T-cell (primary cell): ENCODE results near the gene PIWIL4. TPM values are rescaled to one million over a fixed set of nuclear protein-coding genes. Genes with fewer than 3 reads are reported as not detected.

Experiments
- ATAC-seq, 4 experiments: fragments of 200-7000 bp in 3 of 4; fragments of 150-1000 bp in 1 of 4; cut with Tn5 transposase; replicated peaks in 1 of 4; 1 replicate in 3 of 4; 2 replicates in 1 of 4; pipeline ENCODE4 v1.10.0; 2021; ENCODE audit warnings: moderate library complexity in 3 of 4, mild to moderate bottlenecking in 2 of 4, moderate number of reproducible peaks in 1 of 4
- CTCF ChIA-PET, 2 donors: fragments of 300-600 bp; sonication (Branson Sonifier 250); formaldehyde crosslinking; loops; one replicate each; lab custom pipeline; 2022; ENCODE audit warnings: antibody characterized with exemption in 2 of 2; lab: Charles Lee
- POLR2A ChIA-PET, 2 donors: fragments of 300-600 bp; sonication (Branson Sonifier 250); formaldehyde crosslinking; loops; one replicate each; lab custom pipeline; 2022; ENCODE audit warnings: antibody characterized with exemption in 2 of 2; lab: Charles Lee
- DNase-seq, 35 experiments: peaks; one replicate each; pipeline versions ENCODE4 v3.0.0 to v3.0.0-alpha.2; 2013 to 2023
- H3K27ac ChIP-seq: one replicate; pipeline ENCODE4 v1.5.1; 2013; ENCODE audit warnings: low read length
- H3K27me3 ChIP-seq, 2 experiments: replicated peaks in 1 of 2; 1 replicate in 1 of 2; 2 replicates in 1 of 2; pipeline versions ENCODE4 v1.6.1 to v1.7.0; 2013; ENCODE audit warnings: low read length in 1 of 2, mixed read lengths in 1 of 2; ENCODE audit not compliant: control insufficient read depth in 2 of 2, insufficient read depth in 2 of 2; ENCODE audit errors: extremely low read depth in 1 of 2
- H3K36me3 ChIP-seq, 2 donors: 1 replicate in 1 of 2; 2 replicates in 1 of 2; pipeline versions ENCODE4 v1.6.1 to v1.7.0; 2013; ENCODE audit warnings: low read length in 1 of 2; ENCODE audit not compliant: control insufficient read depth in 2 of 2, insufficient read depth in 1 of 2; ENCODE audit errors: extremely low read depth in 1 of 2
- H3K4me1 ChIP-seq, 2 experiments: 1 replicate in 1 of 2; 2 replicates in 1 of 2; pipeline versions ENCODE4 v1.6.1 to v1.7.0; 2013; ENCODE audit warnings: low read length in 2 of 2, mixed read lengths in 1 of 2; ENCODE audit not compliant: insufficient read depth in 2 of 2, control insufficient read depth in 1 of 2; ENCODE audit errors: extremely low read depth in 1 of 2
- H3K4me3 ChIP-seq, 2 donors: 1 replicate in 1 of 2; 2 replicates in 1 of 2; pipeline versions ENCODE4 v1.5.1 to v1.7.0; 2013; ENCODE audit warnings: mild to moderate bottlenecking in 2 of 2, low read length in 1 of 2, moderate library complexity in 1 of 2; ENCODE audit not compliant: control insufficient read depth in 1 of 2; ENCODE audit errors: extremely low read depth in 1 of 2
- H3K9me3 ChIP-seq: 2 replicates; pipeline ENCODE4 v1.7.0; 2013
- H3K27ac Mint-ChIP-seq, 2 donors: one replicate each; pipeline ENCODE4 v1.8.0; 2020 to 2021; ENCODE audit warnings: mild to moderate bottlenecking in 2 of 2, mixed read lengths in 2 of 2
- H3K27me3 Mint-ChIP-seq, 2 donors: one replicate each; pipeline ENCODE4 v1.8.0; 2021 to 2022; ENCODE audit warnings: mixed read lengths in 2 of 2
- H3K36me3 Mint-ChIP-seq: one replicate; pipeline ENCODE4 v1.8.0; 2021; ENCODE audit warnings: mixed read lengths
- H3K4me1 Mint-ChIP-seq, 3 donors: one replicate each; pipeline ENCODE4 v1.8.0; 2020 to 2022; ENCODE audit warnings: mixed read lengths in 3 of 3, mild to moderate bottlenecking in 1 of 3
- H3K4me3 Mint-ChIP-seq, 3 donors: one replicate each; pipeline ENCODE4 v1.8.0; 2020 to 2022; ENCODE audit warnings: mild to moderate bottlenecking in 3 of 3, mixed read lengths in 3 of 3, moderate library complexity in 3 of 3
- H3K9me3 Mint-ChIP-seq, 3 donors: one replicate each; pipeline ENCODE4 v1.8.0; 2020 to 2022; ENCODE audit warnings: mixed read lengths in 3 of 3
- WGBS: methylation state at CpG from one replicate; pipeline ENCODE4 v1.1.5; 2013; ENCODE audit warnings: missing lambda C conversion rate; ENCODE audit not compliant: insufficient coverage; 5-methylcytosine and 5-hydroxymethylcytosine counted together
- total RNA-seq, 35 experiments: library from RNA in 6 of 35; stranded (reverse) in 6 of 35; fragments of 120-200 nt in 1 of 35; gene quantifications; one replicate each; pipeline versions ENCODE4 v1.2.1 to v1.2.4 and lab custom pipeline; 2013 to 2026

PIWIL4 gene
- total RNA-seq, 5 donors from 2014 or later (not counting 1 experiment from before 2014, with no cell fraction given): 0.82 to 2.7 (median 2.0) TPM

DNA sequence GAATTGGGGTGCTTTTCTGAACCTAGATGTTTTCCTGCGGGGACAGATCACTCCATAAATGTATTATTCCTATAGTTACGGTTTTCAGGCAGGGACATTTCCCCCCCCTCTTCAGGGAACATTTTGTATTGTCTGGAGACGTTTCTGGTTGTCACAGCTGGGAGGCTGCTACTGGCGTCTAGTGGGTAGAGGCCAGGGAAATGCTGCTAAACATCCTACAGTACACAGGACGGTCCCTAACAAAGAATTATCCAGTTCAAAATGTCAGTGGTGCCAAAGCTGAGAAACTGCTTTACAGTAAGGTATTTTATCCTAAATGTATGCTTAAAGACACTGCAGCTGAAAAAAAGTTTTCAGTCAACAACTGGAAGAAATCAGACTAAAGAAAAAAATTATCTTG lies 19.4 kb downstream of the PIWIL4 start:
- ChIA-PET POLR2A (interaction anchor here in 1 of 2 donors (0.6 kb wide), 1 partner anchor 28 kb away, joined by 3 read pairs; no protein-coding TSS in a partner anchor), CTCF (no interaction called here)
- Mint-ChIP-seq H3K27me3 (no peaks in the 10 kb centered on the region), H3K27ac (no peak overlapping the region), H3K4me3 (no peak overlapping the region), H3K36me3 (peaks cover 3% of the 10 kb centered on the region), H3K4me1 (no peaks in the 10 kb centered on the region), H3K9me3 (no peaks in the 10 kb centered on the region)
- no peaks in the 10 kb centered on the region for H3K36me3 ChIP-seq
- no CpG with 5 or more reads among the region's 5 CpGs for WGBS
- ATAC-seq: no peak
- H3K27me3 ChIP-seq: no peaks in the 10 kb centered on the region
- no peak overlapping the region for H3K27ac ChIP-seq
- DNase-seq: no peak
- no peaks in the 10 kb centered on the region for H3K4me1 ChIP-seq
- H3K4me3 ChIP-seq: no peak overlapping the region
- H3K9me3 ChIP-seq: no peaks in the 10 kb centered on the region

GRCh38 chr11:94586978-94587377 lies 19.8 kb downstream of the PIWIL4 start:
- H3K27me3 Mint-ChIP-seq: no peaks in the 10 kb centered on the region
- no peaks in the 10 kb centered on the region for H3K9me3 Mint-ChIP-seq
- H3K4me1 Mint-ChIP-seq: no peaks in the 10 kb centered on the region
- Histone ChIP-seq H3K27me3 (no peaks in the 10 kb centered on the region), H3K27ac (no peak overlapping the region), H3K36me3 (no peaks in the 10 kb centered on the region), H3K4me3 (no peak overlapping the region), H3K9me3 (no peaks in the 10 kb centered on the region), H3K4me1 (no peaks in the 10 kb centered on the region)
- ATAC-seq (no peak), DNase-seq (no peak)
- H3K27ac Mint-ChIP-seq: no peak overlapping the region
- ChIA-PET CTCF (no interaction called here), POLR2A (interaction anchor here (0.6 kb wide), 2 partner anchors 15 to 27 kb away, joined by 3 read pairs; no protein-coding TSS in a partner anchor)
- H3K4me3 Mint-ChIP-seq: no peak overlapping the region
- 75% methylated on average over 3 of the region's 5 CpGs for WGBS
- peaks cover 3% of the 10 kb centered on the region for H3K36me3 Mint-ChIP-seq

DNA sequence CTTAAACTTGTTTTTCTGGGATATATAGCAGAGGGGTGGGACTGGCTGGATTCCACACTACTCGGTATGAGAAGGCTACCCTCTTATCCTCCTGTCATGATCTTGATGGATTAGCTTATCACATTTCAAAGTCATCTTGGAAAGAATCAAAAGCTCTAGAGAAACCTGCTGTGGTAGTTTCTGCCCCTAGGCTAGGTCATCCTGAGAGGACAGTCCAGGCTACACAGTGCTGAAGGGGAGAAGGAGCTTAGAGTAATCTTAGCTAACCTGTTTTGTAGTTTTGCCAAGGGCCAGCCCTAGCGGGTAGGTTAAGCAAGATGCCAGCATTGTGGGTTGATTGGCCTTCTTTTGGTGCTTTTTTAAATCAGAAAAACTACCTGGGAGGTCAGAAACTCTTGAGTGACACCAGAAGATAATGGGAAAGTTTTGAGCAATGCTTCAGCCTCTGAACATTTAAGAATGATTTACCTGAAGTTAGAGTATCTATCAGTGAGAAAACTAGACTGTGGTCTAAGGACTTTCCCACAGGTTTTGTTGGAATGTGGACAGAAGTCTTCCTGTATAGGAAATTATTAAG lies 21.3 kb downstream of the PIWIL4 start:
- POLR2A ChIA-PET: no interaction called here
- DNase-seq: no peak
- no peaks in the 10 kb centered on the region for H3K4me1 Mint-ChIP-seq
- Histone ChIP-seq H3K4me3 (no peak overlapping the region), H3K27me3 (no peaks in the 10 kb centered on the region), H3K27ac (no peak overlapping the region), H3K9me3 (no peaks in the 10 kb centered on the region), H3K4me1 (no peaks in the 10 kb centered on the region), H3K36me3 (no peaks in the 10 kb centered on the region)
- no peak overlapping the region for H3K4me3 Mint-ChIP-seq
- WGBS: no CpG with 5 or more reads among the region's 2 CpGs
- CTCF ChIA-PET: no interaction called here
- ATAC-seq: no peak
- H3K27ac Mint-ChIP-seq: peak overlapping the region in 1 of 2 donors; percentile 13
- peaks cover 3% of the 10 kb centered on the region for H3K36me3 Mint-ChIP-seq
- no peaks in the 10 kb centered on the region for H3K27me3 Mint-ChIP-seq
- H3K9me3 Mint-ChIP-seq: no peaks in the 10 kb centered on the region

DNA sequence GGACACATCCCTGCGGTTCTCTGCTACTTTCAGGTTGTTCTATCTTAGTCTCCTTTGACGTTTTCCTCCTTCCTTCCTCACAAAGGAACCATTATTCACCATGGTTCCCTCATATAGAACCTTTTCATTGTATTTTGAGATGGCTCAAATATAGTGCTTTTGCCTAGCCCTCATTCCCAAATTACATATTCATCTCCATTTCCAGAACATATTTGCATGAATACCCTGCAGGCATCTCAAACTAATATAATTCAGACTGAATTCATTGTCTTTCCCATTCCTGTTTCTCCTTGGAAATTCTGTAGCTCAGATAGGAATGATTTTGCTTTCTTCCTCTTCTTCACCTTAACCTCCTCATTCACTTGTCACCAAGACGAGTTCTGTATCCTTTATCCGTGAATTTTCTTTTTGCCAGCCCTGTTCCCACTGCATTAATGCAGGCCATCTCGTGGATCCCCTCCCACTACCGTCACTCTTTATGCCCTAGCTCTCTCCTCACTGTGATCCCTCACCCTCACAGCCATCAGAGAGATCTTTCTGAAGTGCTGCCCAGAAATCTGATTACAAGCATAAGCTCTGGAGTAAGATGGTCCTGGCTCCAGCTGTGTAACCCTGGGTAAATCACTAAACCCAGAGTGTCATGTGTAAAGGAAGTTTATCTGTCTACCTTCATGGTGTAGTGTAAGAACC lies 23.3 kb downstream of the PIWIL4 start:
- DNase-seq: no peak
- H3K36me3 ChIP-seq: no peaks in the 10 kb centered on the region
- WGBS: 60% methylated on average over 5 of the region's 6 CpGs
- Mint-ChIP-seq H3K4me1 (no peaks in the 10 kb centered on the region), H3K27ac (no peak overlapping the region), H3K9me3 (no peaks in the 10 kb centered on the region), H3K27me3 (no peaks in the 10 kb centered on the region), H3K36me3 (peaks cover 3% of the 10 kb centered on the region), H3K4me3 (no peak overlapping the region)
- H3K27me3 ChIP-seq: no peaks in the 10 kb centered on the region
- no peaks in the 10 kb centered on the region for H3K9me3 ChIP-seq
- no peak overlapping the region for H3K27ac ChIP-seq
- POLR2A ChIA-PET: no interaction called here
- H3K4me1 ChIP-seq: no peaks in the 10 kb centered on the region
- CTCF ChIA-PET: no interaction called here
- ATAC-seq: no peak
- no peak overlapping the region for H3K4me3 ChIP-seq

GRCh38 chr11:94593030-94593429 lies 25.9 kb downstream of the PIWIL4 start:
- Mint-ChIP-seq H3K4me1 (no peaks in the 10 kb centered on the region), H3K27ac (no peak overlapping the region), H3K36me3 (peaks cover 8% of the 10 kb centered on the region), H3K4me3 (no peak overlapping the region), H3K9me3 (no peaks in the 10 kb centered on the region), H3K27me3 (no peaks in the 10 kb centered on the region)
- WGBS: no CpG with 5 or more reads among the region's 2 CpGs
- Histone ChIP-seq H3K36me3 (peaks cover 0 to 3% of the 10 kb centered on the region in 2 donors), H3K4me1 (no peaks in the 10 kb centered on the region), H3K4me3 (no peak overlapping the region), H3K9me3 (no peaks in the 10 kb centered on the region), H3K27ac (no peak overlapping the region), H3K27me3 (no peaks in the 10 kb centered on the region)
- CTCF ChIA-PET: no interaction called here
- ATAC-seq (no peak), DNase-seq (no peak)
- POLR2A ChIA-PET: no interaction called here

- no peaks in the 10 kb centered on the region for H3K9me3 ChIP-seq
- CTCF ChIA-PET: no interaction called here
- Mint-ChIP-seq H3K27ac (no peak overlapping the region), H3K27me3 (no peaks in the 10 kb centered on the region), H3K4me3 (no peak overlapping the region), H3K36me3 (peaks cover 21% of the 10 kb centered on the region), H3K4me1 (no peaks in the 10 kb centered on the region), H3K9me3 (no peaks in the 10 kb centered on the region)
- no peak overlapping the region for H3K4me3 ChIP-seq
- no peak for ATAC-seq
- peaks cover 0 to 3% of the 10 kb centered on the region in 2 donors for H3K36me3 ChIP-seq
- H3K4me1 ChIP-seq: no peaks in the 10 kb centered on the region
- WGBS: 95% methylated on average over 5 of the region's 6 CpGs
- no peaks in the 10 kb centered on the region for H3K27me3 ChIP-seq
- no peak for DNase-seq
- no peak overlapping the region for H3K27ac ChIP-seq
- POLR2A ChIA-PET: no interaction called here
Measured at GRCh38 chr11:94595076-94595475, 27.9 kb downstream of the PIWIL4 start.
